ENCODE data around the gene VIPR1. TPM values are rescaled to one million over a fixed set of nuclear protein-coding genes. Genes with fewer than 3 reads are reported as not detected.

VIPR1 gene
- total RNA-seq, 2 donors from 2014 or later: 74.2 to 98.0 TPM

GRCh38 chr3:42515976-42516375 is 13.5 kb downstream of the VIPR1 start:
- peaks cover 19% of the 10 kb centered on the region for H3K4me1 ChIP-seq

GRCh38 chr3:42516443-42516842 is 14.0 kb downstream of the VIPR1 start:
- H3K27ac ChIP-seq: peak overlapping the region; percentile 76
- DNase-seq: peak; percentile 86
- H3K4me3 ChIP-seq: no peak overlapping the region
- H3K9ac ChIP-seq (ENCODE audit: low read depth in 2 of 2, low read length in 2 of 2): peak overlapping the region; percentile 54 to 55
- H3K36me3 ChIP-seq: no peaks in the 10 kb centered on the region
- H3K9me3 ChIP-seq: no peaks in the 10 kb centered on the region
- peaks cover 19% of the 10 kb centered on the region for H3K4me1 ChIP-seq
- no peak for TF ChIP-seq CTCF (IDR thresholded peaks at IDR 0.05)
- intact Hi-C loops (cut with DNase I): no loop called here
- no peaks in the 10 kb centered on the region for H3K27me3 ChIP-seq

More at GRCh38 chr3:42515976-42516375, 13.5 kb downstream of the VIPR1 start:
- Histone ChIP-seq H3K27ac (peak overlapping the region; percentile 76), H3K27me3 (no peaks in the 10 kb centered on the region), H3K9me3 (no peaks in the 10 kb centered on the region), H3K4me3 (no peak overlapping the region), H3K36me3 (no peaks in the 10 kb centered on the region), H3K9ac (ENCODE audit: low read depth in 2 of 2, low read length in 2 of 2) (peak overlapping the region; percentile 54 to 55)
- DNase-seq: no peak
- intact Hi-C loops (cut with DNase I): no loop called here
- TF ChIP-seq CTCF (IDR thresholded peaks at IDR 0.05): no peak

- DNase-seq: peak; percentile 71
- Histone ChIP-seq H3K4me1 (peaks cover 19% of the 10 kb centered on the region), H3K36me3 (no peaks in the 10 kb centered on the region)
These were observed 14.7 kb downstream of the VIPR1 start for GRCh38 chr3:42517117-42517516.

GRCh38 chr3:42518800-42519567 is 16.5 kb downstream of the VIPR1 start:
- Histone ChIP-seq H3K9ac (ENCODE audit: low read depth in 2 of 2, low read length in 2 of 2) (peak overlapping the region in 1 of 2 donors; percentile 7), H3K27me3 (no peaks in the 10 kb centered on the region), H3K27ac (no peak overlapping the region), H3K36me3 (no peaks in the 10 kb centered on the region), H3K9me3 (no peaks in the 10 kb centered on the region), H3K4me1 (peaks cover 19% of the 10 kb centered on the region), H3K4me3 (no peak overlapping the region)
- no peak for DNase-seq
- TF ChIP-seq CTCF (IDR thresholded peaks at IDR 0.05): no peak
- intact Hi-C loops (cut with DNase I): no loop called here

More at GRCh38 chr3:42517117-42517516, 14.7 kb downstream of the VIPR1 start:
- Histone ChIP-seq H3K27ac (peak overlapping the region; percentile 76), H3K27me3 (no peaks in the 10 kb centered on the region), H3K9me3 (no peaks in the 10 kb centered on the region), H3K4me3 (no peak overlapping the region), H3K9ac (ENCODE audit: low read depth in 2 of 2, low read length in 2 of 2) (peak overlapping the region in 1 of 2 donors; percentile 55)
- intact Hi-C loops (cut with DNase I): no loop called here
- TF ChIP-seq CTCF (IDR thresholded peaks at IDR 0.05): no peak

GRCh38 chr3:42519568-42519962 is 17.1 kb downstream of the VIPR1 start:
- TF ChIP-seq CTCF (IDR thresholded peaks at IDR 0.05): no peak
- H3K4me1 ChIP-seq: peaks cover 19% of the 10 kb centered on the region
- no peak overlapping the region for H3K4me3 ChIP-seq

More at GRCh38 chr3:42519568-42519962, 17.1 kb downstream of the VIPR1 start:
- intact Hi-C loops (cut with DNase I): no loop called here
- peak overlapping the region; percentile 35 for H3K27ac ChIP-seq
- no peak for DNase-seq
- peak overlapping the region in 1 of 2 donors; percentile 7 for H3K9ac ChIP-seq (ENCODE audit: low read depth in 2 of 2, low read length in 2 of 2)
- no peaks in the 10 kb centered on the region for H3K36me3 ChIP-seq
- no peaks in the 10 kb centered on the region for H3K9me3 ChIP-seq
- no peaks in the 10 kb centered on the region for H3K27me3 ChIP-seq

All from colonic mucosa (tissue), 4 donors.